ENCODE data around the gene FNBP1.

GRCh38 chr9:130053504-130054324 is 10.7 kb upstream of the FNBP1 start, which contains the start of gene GPR107:
- TF ChIP-seq L3MBTL2 (conservative IDR thresholded peaks at IDR 0.05): no peak
- no peak for TF ChIP-seq PKNOX1 (IDR thresholded peaks at IDR 0.05)
